SU-DHL-6 (cell line): ENCODE results near the gene LARP4B.
A peak's percentile ranks its signal among the peaks of the same experiment; 100 is the strongest.

Experiments used
- H2AFZ ChIP-seq: fragments of 200-600 bp; sonication (generic); 2 replicates; pipeline ENCODE4 v1.6.1; 2014; ENCODE audit warnings: low read depth, mild to moderate bottlenecking, moderate library complexity, mixed read lengths, antibody characterized with exemption, low read length; ENCODE audit not compliant: severe bottlenecking
- H3F3A ChIP-seq: fragments of 200-600 bp; shearing (Covaris generic); 2 replicates; pipeline ENCODE4 v1.6.0; 2016; ENCODE audit warnings: antibody characterized with exemption, mild to moderate bottlenecking; ENCODE audit not compliant: insufficient read depth
- H3K27ac ChIP-seq: fragments of 200-600 bp; sonication (generic); 2 replicates; pipeline ENCODE4 v1.5.1; 2016; ENCODE audit warnings: low read depth, mild to moderate bottlenecking, low read length, moderate library complexity, mixed read lengths
- H3K27me3 ChIP-seq: fragments of 200-600 bp; sonication (generic), shearing (Covaris generic); 2 replicates; pipeline ENCODE4 v1.6.0; 2014; ENCODE audit warnings: mild to moderate bottlenecking, low read length
- H3K36me3 ChIP-seq: fragments of 200-600 bp; sonication (generic); 2 replicates; pipeline ENCODE4 v1.6.1; 2014; ENCODE audit warnings: mild to moderate bottlenecking, low read length, mixed read lengths
- H3K4me2 ChIP-seq: fragments of 300-600, 200-600 bp; shearing (Covaris generic), sonication (generic); 2 replicates; pipeline ENCODE4 v1.6.0; 2014; ENCODE audit warnings: low read length, low read depth, mild to moderate bottlenecking; ENCODE audit not compliant: poor library complexity, severe bottlenecking
- H3K4me3 ChIP-seq: fragments of 200-600 bp; sonication (generic); 2 replicates; pipeline ENCODE4 v1.5.1; 2014; ENCODE audit warnings: antibody characterized with exemption, low read length, mild to moderate bottlenecking, mixed read lengths; ENCODE audit not compliant: insufficient read depth, poor library complexity, severe bottlenecking
- H3K79me2 ChIP-seq: fragments of 200-600 bp; sonication (generic); 2 replicates; pipeline ENCODE4 v1.6.1; 2014; ENCODE audit warnings: mild to moderate bottlenecking, low read length, moderate library complexity; ENCODE audit not compliant: insufficient read depth
- H3K9ac ChIP-seq: fragments of 200-600 bp; sonication (generic); 2 replicates; pipeline ENCODE4 v1.7.0; 2014; ENCODE audit warnings: mild to moderate bottlenecking, low read length
- H3K9me2 ChIP-seq: fragments of 200-600 bp; sonication (generic); replicated peaks from 2 replicates; pipeline ENCODE4 v1.6.1; 2014; ENCODE audit warnings: low read length; ENCODE audit not compliant: insufficient read depth
- H3K9me3 ChIP-seq: fragments of 200-600 bp; sonication (generic); 2 replicates; pipeline ENCODE4 v1.6.1; 2014; ENCODE audit warnings: low read length, mixed read lengths; ENCODE audit not compliant: insufficient read depth
- H4K20me1 ChIP-seq: fragments of 200-600 bp; sonication (generic); 2 replicates; pipeline ENCODE4 v1.6.1; 2014; ENCODE audit warnings: low read depth, mild to moderate bottlenecking, antibody characterized with exemption, low read length, moderate library complexity, mixed read lengths
- CTCF ChIP-seq: fragments of 200-600 bp; sonication (generic); IDR thresholded peaks from one replicate; pipeline ENCODE4 v1.5.1; 2017; ENCODE audit warnings: antibody characterized with exemption, mild to moderate bottlenecking, low read length, moderate library complexity; ENCODE audit not compliant: insufficient read depth, poor library complexity, severe bottlenecking
- EZH2phosphoT487 ChIP-seq: fragments of 200-600 bp; sonication (generic), shearing (Covaris generic); conservative IDR thresholded peaks from 2 replicates; pipeline ENCODE4 v1.6.1; 2018; ENCODE audit warnings: mild to moderate bottlenecking, antibody characterized with exemption, low read length, moderate library complexity, mixed read lengths

Gene LARP4B

GRCh38 chr10:852386-852785 lies 79.1 kb downstream of the LARP4B start:
- peak overlapping the region; percentile 36 for H3K27ac ChIP-seq

DNA sequence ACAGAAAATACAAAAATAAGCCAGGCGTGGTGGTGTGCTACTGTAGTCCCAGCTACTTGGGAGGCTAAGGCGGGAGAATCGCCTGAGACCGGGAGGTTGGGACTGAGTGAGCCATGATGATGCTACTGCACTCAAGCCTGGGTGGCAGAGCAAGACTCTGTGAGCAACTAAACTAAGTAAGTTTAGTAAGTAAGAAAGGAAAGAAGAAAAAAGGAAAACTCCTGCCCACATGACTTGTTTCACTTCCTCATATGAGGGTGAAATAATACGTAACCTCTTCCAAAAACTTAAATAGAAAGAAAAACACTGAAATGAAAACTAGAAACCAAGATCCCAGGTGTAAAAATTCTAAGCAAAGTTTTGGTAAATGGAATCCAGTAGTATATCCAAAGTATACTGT lies 79.6 kb downstream of the LARP4B start:
- H3K36me3 ChIP-seq, result peaks cover 23% of the 10 kb centered on the region; the same call in 1 of the 2 replicates

More at GRCh38 chr10:852386-852785, 79.1 kb downstream of the LARP4B start:
- H2AFZ ChIP-seq, result no peak overlapping the region
- no peaks in the 10 kb centered on the region for H3K27me3 ChIP-seq
- H3K36me3 ChIP-seq, result peaks cover 23% of the 10 kb centered on the region; the same call in 1 of the 2 replicates
- no peaks in the 10 kb centered on the region for H3K9me2 ChIP-seq
- peaks cover 16% of the 10 kb centered on the region; the same call in 1 of the 2 replicates for H3F3A ChIP-seq
- peaks cover 78% of the 10 kb centered on the region for H3K79me2 ChIP-seq
- peak overlapping the region; percentile 32 for H3K4me2 ChIP-seq
- H3K4me3 ChIP-seq, result no peak overlapping the region
- H3K9ac ChIP-seq, result no peak overlapping the region
- no peaks in the 10 kb centered on the region for H3K9me3 ChIP-seq
- peaks cover 27% of the 10 kb centered on the region for H4K20me1 ChIP-seq
- TF ChIP-seq CTCF, result no peak
- TF ChIP-seq EZH2phosphoT487, result no peak

DNA sequence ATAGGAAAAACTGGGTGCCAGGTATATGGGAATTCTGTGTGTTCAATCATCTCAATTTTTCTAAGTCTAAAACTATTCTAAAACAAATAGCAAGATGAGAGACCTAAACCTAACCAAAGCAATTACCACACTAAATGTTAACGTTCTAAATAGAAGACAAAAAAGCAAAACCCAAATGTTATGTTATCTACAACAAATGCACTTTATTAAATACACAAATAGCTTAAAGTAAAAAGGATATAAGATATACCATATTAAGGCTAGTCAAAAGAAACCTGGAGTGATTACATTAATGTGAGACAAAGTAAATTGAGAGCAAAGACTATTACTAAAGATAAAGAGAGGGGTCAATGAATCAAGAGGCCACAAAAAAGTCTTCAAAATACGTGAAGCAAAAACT lies 81.4 kb downstream of the LARP4B start:
- no peaks in the 10 kb centered on the region for H3K9me3 ChIP-seq
- H3K79me2 ChIP-seq, result peaks cover 83% of the 10 kb centered on the region
- TF ChIP-seq EZH2phosphoT487 (no peak), CTCF (no peak)
- H4K20me1 ChIP-seq, result peaks cover 30% of the 10 kb centered on the region
- no peak overlapping the region for H3K4me2 ChIP-seq
- no peaks in the 10 kb centered on the region for H3K9me2 ChIP-seq
- no peaks in the 10 kb centered on the region for H3K27me3 ChIP-seq
- H3K27ac ChIP-seq, result no peak overlapping the region
- no peak overlapping the region for H3K9ac ChIP-seq
- peaks cover 16% of the 10 kb centered on the region; the same call in 1 of the 2 replicates for H3K36me3 ChIP-seq
- H3F3A ChIP-seq, result peaks cover 16% of the 10 kb centered on the region; the same call in 1 of the 2 replicates
- no peak overlapping the region for H2AFZ ChIP-seq
- H3K4me3 ChIP-seq, result no peak overlapping the region

More for the DNA sequence above, 79.6 kb downstream of the LARP4B start:
- Histone ChIP-seq H3K4me2 (peak overlapping the region; percentile 32), H3K27ac (peak overlapping the region; percentile 36), H4K20me1 (peaks cover 27% of the 10 kb centered on the region), H3F3A (peaks cover 16% of the 10 kb centered on the region; the same call in 1 of the 2 replicates), H3K79me2 (peaks cover 78% of the 10 kb centered on the region), H3K9me2 (no peaks in the 10 kb centered on the region), H3K9me3 (no peaks in the 10 kb centered on the region), H3K27me3 (no peaks in the 10 kb centered on the region), H3K4me3 (no peak overlapping the region), H2AFZ (no peak overlapping the region), H3K9ac (no peak overlapping the region)
- TF ChIP-seq EZH2phosphoT487 (no peak), CTCF (no peak)

DNA sequence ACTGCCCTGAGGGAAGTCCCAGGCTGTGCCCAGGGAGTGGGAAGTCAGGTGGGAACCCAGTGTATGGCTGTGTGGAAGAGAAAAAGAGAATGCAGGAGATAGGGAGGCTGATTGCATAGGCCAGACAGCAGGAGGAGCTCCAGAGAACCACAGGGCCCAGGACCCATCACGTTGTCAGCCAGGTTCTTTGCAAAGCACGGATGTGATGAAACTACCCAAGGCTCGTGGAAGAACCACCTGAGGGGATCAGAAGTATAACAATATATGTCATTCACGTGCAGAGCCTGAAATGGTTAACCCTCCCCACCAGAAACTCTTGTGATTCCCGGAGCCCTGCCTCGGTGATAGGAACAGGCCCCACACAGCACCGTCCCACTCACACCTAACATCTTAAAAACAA lies 83.6 kb downstream of the LARP4B start:
- Histone ChIP-seq H3K79me2 (peaks cover 70% of the 10 kb centered on the region), H3K4me3 (no peak overlapping the region), H2AFZ (no peak overlapping the region), H4K20me1 (peaks cover 29% of the 10 kb centered on the region), H3K36me3 (peaks cover 28% of the 10 kb centered on the region; the same call in 1 of the 2 replicates), H3K9me2 (no peaks in the 10 kb centered on the region), H3F3A (peaks cover 9% of the 10 kb centered on the region; the same call in 1 of the 2 replicates), H3K27me3 (no peaks in the 10 kb centered on the region), H3K4me2 (no peak overlapping the region), H3K27ac (no peak overlapping the region), H3K9me3 (no peaks in the 10 kb centered on the region), H3K9ac (no peak overlapping the region)
- TF ChIP-seq EZH2phosphoT487 (no peak), CTCF (no peak)
